ENCODE measurements around the gene EME1. TPM values are rescaled to one million over a fixed set of nuclear protein-coding genes. Genes with fewer than 3 reads are reported as not detected.

EME1 gene
- polyA plus RNA-seq, 1 donor: 3.5 TPM

DNA sequence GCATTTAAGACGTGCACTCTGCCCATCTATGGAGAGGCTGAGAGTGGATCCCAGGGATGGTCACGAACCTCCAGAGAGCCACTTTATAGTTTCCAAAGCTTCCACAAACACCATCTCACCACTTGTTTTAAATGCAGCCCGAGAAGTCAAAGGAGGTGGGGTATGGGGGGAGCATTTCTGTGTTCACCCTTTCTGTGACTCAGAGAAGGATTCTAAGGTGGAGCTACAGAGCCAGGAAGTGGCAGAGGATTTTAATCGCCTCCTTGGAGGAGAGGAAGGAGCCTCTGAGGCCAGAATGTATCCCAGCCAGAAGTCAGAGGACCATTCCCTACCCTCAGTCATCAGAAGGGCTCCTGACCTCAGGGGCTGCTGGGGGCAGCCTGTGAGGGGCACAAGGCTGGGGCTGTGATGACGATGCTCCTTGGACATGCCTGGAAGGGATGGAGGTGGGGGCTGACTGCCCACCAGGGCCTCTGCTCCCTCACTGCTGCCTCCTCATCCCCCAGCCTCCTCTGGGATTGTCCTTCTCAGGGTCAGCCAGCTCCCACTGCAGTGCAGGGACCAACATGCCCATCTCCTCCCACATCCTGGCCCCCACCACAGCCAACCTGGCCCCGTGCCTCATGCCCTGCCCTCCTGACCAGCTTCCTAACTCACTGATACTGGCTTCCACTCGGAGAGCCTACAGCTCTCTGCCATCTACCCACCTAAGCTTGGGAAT lies 24.3 kb upstream of the EME1 start:
- Histone ChIP-seq H3K9me3 (ENCODE audit: control insufficient read depth, low read depth, low read length) (no peaks in the 10 kb centered on the region), H3K4me1 (ENCODE audit: control insufficient read depth, insufficient read depth, low read length) (peaks cover 13% of the 10 kb centered on the region), H3K27ac (ENCODE audit: low read length) (no peak overlapping the region), H3K4me3 (ENCODE audit: low read length) (no peak overlapping the region), H3K27me3 (ENCODE audit: control insufficient read depth, insufficient read depth, low read length) (no peaks in the 10 kb centered on the region), H3K36me3 (ENCODE audit: control insufficient read depth, insufficient read depth, low read length) (peaks cover 18% of the 10 kb centered on the region)
- no CpG with 5 or more reads among the region's 7 CpGs for WGBS (ENCODE audit: insufficient coverage, low lambda C conversion rate)
- no peak for DNase-seq

- H3K4me3 ChIP-seq (ENCODE audit: low read length): no peak overlapping the region
- no CpG with 5 or more reads among the region's 5 CpGs for WGBS (ENCODE audit: insufficient coverage, low lambda C conversion rate)
- no peaks in the 10 kb centered on the region for H3K9me3 ChIP-seq (ENCODE audit: control insufficient read depth, low read depth, low read length)
- H3K36me3 ChIP-seq (ENCODE audit: control insufficient read depth, insufficient read depth, low read length): peaks cover 23% of the 10 kb centered on the region
- no peak for DNase-seq
- H3K27ac ChIP-seq (ENCODE audit: low read length): no peak overlapping the region
- H3K27me3 ChIP-seq (ENCODE audit: control insufficient read depth, insufficient read depth, low read length): no peaks in the 10 kb centered on the region
- peaks cover 13% of the 10 kb centered on the region for H3K4me1 ChIP-seq (ENCODE audit: control insufficient read depth, insufficient read depth, low read length)
These were observed 23.8 kb upstream of the EME1 start for GRCh38 chr17:50349243-50349600.

- H3K36me3 ChIP-seq (ENCODE audit: control insufficient read depth, insufficient read depth, low read length): peaks cover 39% of the 10 kb centered on the region
- H3K27ac ChIP-seq (ENCODE audit: low read length): no peak overlapping the region
- DNase-seq: no peak
- H3K4me3 ChIP-seq (ENCODE audit: low read length): no peak overlapping the region
- H3K4me1 ChIP-seq (ENCODE audit: control insufficient read depth, insufficient read depth, low read length): peaks cover 7% of the 10 kb centered on the region
- no peaks in the 10 kb centered on the region for H3K27me3 ChIP-seq (ENCODE audit: control insufficient read depth, insufficient read depth, low read length)
- no peaks in the 10 kb centered on the region for H3K9me3 ChIP-seq (ENCODE audit: control insufficient read depth, low read depth, low read length)
- WGBS (ENCODE audit: insufficient coverage, low lambda C conversion rate): 100% methylated on average over 1 of the region's 2 CpGs
These were observed 22.3 kb upstream of the EME1 start for GRCh38 chr17:50350733-50351132.

DNA sequence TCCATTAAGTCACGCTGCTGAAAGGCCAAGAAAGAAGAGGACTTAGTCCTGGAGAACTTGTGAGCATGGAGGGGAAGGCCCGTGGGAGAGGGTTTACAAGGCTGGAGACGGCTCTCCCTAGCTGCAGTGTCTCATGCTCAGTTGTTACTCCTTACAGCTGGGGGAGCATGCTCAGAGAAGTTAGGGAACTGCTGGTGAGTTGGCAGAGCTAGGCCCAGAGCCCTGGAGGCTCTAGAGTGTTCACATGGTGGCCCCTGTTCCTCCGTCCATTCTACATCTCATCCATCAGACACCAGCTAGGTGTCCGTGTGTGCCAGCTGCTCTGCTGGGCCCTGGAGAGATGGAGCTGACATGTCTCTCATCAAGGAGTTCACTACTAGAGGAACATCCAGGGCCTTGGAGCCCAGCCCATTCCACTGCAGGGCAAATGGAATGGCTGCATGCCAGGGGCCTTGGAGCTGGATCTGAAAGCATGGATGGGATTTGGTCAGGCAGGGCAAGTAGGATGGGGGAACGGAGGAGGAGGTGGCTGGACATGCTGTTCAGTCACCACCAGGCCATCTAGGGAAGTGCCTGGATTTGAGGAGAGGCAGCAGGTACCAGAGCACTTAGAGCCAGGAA lies 20.8 kb upstream of the EME1 start:
- H3K4me1 ChIP-seq (ENCODE audit: control insufficient read depth, insufficient read depth, low read length): peaks cover 3% of the 10 kb centered on the region
- H3K27ac ChIP-seq (ENCODE audit: low read length): no peak overlapping the region
- H3K4me3 ChIP-seq (ENCODE audit: low read length): no peak overlapping the region
- no CpG with 5 or more reads among the region's 6 CpGs for WGBS (ENCODE audit: insufficient coverage, low lambda C conversion rate)
- H3K27me3 ChIP-seq (ENCODE audit: control insufficient read depth, insufficient read depth, low read length): no peaks in the 10 kb centered on the region
- H3K9me3 ChIP-seq (ENCODE audit: control insufficient read depth, low read depth, low read length): no peaks in the 10 kb centered on the region
- H3K36me3 ChIP-seq (ENCODE audit: control insufficient read depth, insufficient read depth, low read length): peaks cover 53% of the 10 kb centered on the region
- no peak for DNase-seq

GRCh38 chr17:50352693-50353599 lies 20.1 kb upstream of the EME1 start:
- H3K36me3 ChIP-seq (ENCODE audit: control insufficient read depth, insufficient read depth, low read length): peaks cover 60% of the 10 kb centered on the region
- no peak overlapping the region for H3K4me3 ChIP-seq (ENCODE audit: low read length)
- DNase-seq: no peak
- H3K4me1 ChIP-seq (ENCODE audit: control insufficient read depth, insufficient read depth, low read length): no peaks in the 10 kb centered on the region
- no peak overlapping the region for H3K27ac ChIP-seq (ENCODE audit: low read length)
- H3K27me3 ChIP-seq (ENCODE audit: control insufficient read depth, insufficient read depth, low read length): no peaks in the 10 kb centered on the region
- WGBS (ENCODE audit: insufficient coverage, low lambda C conversion rate): no CpG with 5 or more reads among the region's 21 CpGs
- H3K9me3 ChIP-seq (ENCODE audit: control insufficient read depth, low read depth, low read length): no peaks in the 10 kb centered on the region

DNA sequence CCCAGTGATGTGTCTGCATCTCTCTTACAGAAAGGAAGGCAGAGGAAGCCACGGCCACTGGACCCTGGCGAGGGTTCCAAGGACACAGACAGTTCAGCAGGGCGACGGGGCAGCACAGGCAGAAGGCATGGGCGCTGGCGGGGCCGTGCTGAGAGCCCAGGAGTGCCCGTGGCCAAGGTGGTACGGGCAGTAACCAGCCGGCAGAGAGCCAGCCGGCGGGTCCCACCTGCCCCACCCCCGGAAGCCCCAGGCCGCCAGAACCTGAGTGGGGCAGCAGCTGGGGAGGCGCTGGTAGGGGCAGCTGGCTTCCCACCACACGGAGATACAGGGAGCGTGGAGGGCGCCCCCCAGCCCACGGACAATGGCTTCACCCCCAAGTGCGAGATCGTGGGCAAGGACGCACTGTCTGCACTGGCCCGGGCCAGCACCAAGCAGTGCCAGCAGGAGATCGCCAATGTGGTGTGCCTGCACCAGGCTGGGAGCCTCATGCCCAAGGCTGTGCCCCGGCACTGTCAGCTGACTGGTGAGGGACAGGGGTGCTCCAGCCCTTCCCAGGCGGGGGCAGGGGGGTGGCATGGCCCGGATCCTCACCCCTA lies 19.3 kb upstream of the EME1 start:
- Histone ChIP-seq H3K9me3 (ENCODE audit: control insufficient read depth, low read depth, low read length) (peaks cover 3% of the 10 kb centered on the region), H3K36me3 (ENCODE audit: control insufficient read depth, insufficient read depth, low read length) (peaks cover 67% of the 10 kb centered on the region), H3K4me1 (ENCODE audit: control insufficient read depth, insufficient read depth, low read length) (no peaks in the 10 kb centered on the region), H3K27me3 (ENCODE audit: control insufficient read depth, insufficient read depth, low read length) (no peaks in the 10 kb centered on the region), H3K27ac (ENCODE audit: low read length) (no peak overlapping the region), H3K4me3 (ENCODE audit: low read length) (no peak overlapping the region)
- WGBS (ENCODE audit: insufficient coverage, low lambda C conversion rate): no CpG with 5 or more reads among the region's 27 CpGs
- no peak for DNase-seq

- H3K27me3 ChIP-seq (ENCODE audit: control insufficient read depth, insufficient read depth, low read length): no peaks in the 10 kb centered on the region
- H3K4me3 ChIP-seq (ENCODE audit: low read length): no peak overlapping the region
- peaks cover 72% of the 10 kb centered on the region for H3K36me3 ChIP-seq (ENCODE audit: control insufficient read depth, insufficient read depth, low read length)
- no CpG with 5 or more reads among the region's 15 CpGs for WGBS (ENCODE audit: insufficient coverage, low lambda C conversion rate)
- H3K9me3 ChIP-seq (ENCODE audit: control insufficient read depth, low read depth, low read length): peaks cover 3% of the 10 kb centered on the region
- no peaks in the 10 kb centered on the region for H3K4me1 ChIP-seq (ENCODE audit: control insufficient read depth, insufficient read depth, low read length)
- no peak overlapping the region for H3K27ac ChIP-seq (ENCODE audit: low read length)
- no peak for DNase-seq
These were observed 18.8 kb upstream of the EME1 start for GRCh38 chr17:50354198-50354597.

- Histone ChIP-seq H3K4me3 (ENCODE audit: low read length) (no peak overlapping the region), H3K27me3 (ENCODE audit: control insufficient read depth, insufficient read depth, low read length) (no peaks in the 10 kb centered on the region), H3K36me3 (ENCODE audit: control insufficient read depth, insufficient read depth, low read length) (peaks cover 77% of the 10 kb centered on the region), H3K9me3 (ENCODE audit: control insufficient read depth, low read depth, low read length) (peaks cover 3% of the 10 kb centered on the region), H3K4me1 (ENCODE audit: control insufficient read depth, insufficient read depth, low read length) (no peaks in the 10 kb centered on the region), H3K27ac (ENCODE audit: low read length) (no peak overlapping the region)
- WGBS (ENCODE audit: insufficient coverage, low lambda C conversion rate): no CpG with 5 or more reads among the region's 13 CpGs
- DNase-seq: no peak
These were observed 18.3 kb upstream of the EME1 start for GRCh38 chr17:50354776-50355175.

DNA sequence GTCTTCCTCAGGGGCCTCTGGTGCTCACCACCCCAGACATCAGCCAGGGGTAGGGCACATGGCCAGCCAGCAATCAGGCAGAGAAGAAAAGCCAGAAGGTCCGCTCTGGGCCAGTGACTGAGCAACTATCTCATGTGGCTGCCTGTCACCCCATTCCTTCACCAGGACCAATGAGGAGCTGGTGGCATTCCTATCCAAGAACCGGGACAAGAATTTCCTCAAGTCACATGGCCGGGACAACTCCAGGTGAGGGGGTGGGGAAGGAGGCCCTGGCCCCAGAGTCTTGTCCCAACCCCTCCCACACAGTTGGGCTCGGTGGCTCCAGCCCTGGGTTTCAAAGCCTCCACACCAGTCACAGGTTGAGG lies 17.7 kb upstream of the EME1 start:
- WGBS (ENCODE audit: insufficient coverage, low lambda C conversion rate): no CpG with 5 or more reads among the region's 4 CpGs
- Histone ChIP-seq H3K36me3 (ENCODE audit: control insufficient read depth, insufficient read depth, low read length) (peaks cover 83% of the 10 kb centered on the region), H3K4me3 (ENCODE audit: low read length) (no peak overlapping the region), H3K4me1 (ENCODE audit: control insufficient read depth, insufficient read depth, low read length) (no peaks in the 10 kb centered on the region), H3K27ac (ENCODE audit: low read length) (no peak overlapping the region), H3K27me3 (ENCODE audit: control insufficient read depth, insufficient read depth, low read length) (no peaks in the 10 kb centered on the region), H3K9me3 (ENCODE audit: control insufficient read depth, low read depth, low read length) (peaks cover 3% of the 10 kb centered on the region)
- no peak for DNase-seq

DNA sequence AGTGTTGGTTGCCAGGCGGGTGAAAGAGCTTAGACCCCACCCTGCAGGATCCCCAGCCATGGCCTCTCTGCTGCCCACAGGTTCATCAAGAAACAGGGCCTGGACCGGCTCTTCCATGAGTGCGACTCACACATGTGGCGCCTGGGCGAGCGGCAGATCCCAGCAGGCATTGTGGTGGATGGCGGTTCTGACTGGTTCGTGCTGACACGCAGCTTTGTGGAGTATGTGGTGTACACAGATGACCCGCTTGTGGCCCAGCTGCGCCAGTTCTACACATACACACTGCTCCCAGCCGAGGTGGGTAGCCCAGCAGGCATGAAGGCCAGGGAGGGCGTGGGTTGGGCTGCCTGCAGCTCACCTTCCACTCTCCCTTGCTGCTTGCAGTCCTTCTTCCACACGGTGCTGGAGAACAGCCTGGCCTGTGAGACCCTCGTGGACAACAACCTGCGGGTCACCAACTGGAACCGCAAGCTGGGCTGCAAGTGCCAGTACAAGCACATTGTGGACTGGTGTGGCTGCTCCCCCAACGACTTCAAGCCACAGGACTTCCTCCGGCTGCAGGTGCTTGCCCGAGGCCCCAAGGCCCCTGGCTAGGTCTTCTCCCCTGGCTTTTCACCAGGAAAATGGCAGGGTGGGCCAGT lies 17.2 kb upstream of the EME1 start:
- no peak for DNase-seq
- peaks cover 87% of the 10 kb centered on the region for H3K36me3 ChIP-seq (ENCODE audit: control insufficient read depth, insufficient read depth, low read length)
- no peaks in the 10 kb centered on the region for H3K4me1 ChIP-seq (ENCODE audit: control insufficient read depth, insufficient read depth, low read length)
- H3K27ac ChIP-seq (ENCODE audit: low read length): no peak overlapping the region
- no peaks in the 10 kb centered on the region for H3K27me3 ChIP-seq (ENCODE audit: control insufficient read depth, insufficient read depth, low read length)
- peaks cover 3% of the 10 kb centered on the region for H3K9me3 ChIP-seq (ENCODE audit: control insufficient read depth, low read depth, low read length)
- no CpG with 5 or more reads among the region's 20 CpGs for WGBS (ENCODE audit: insufficient coverage, low lambda C conversion rate)
- H3K4me3 ChIP-seq (ENCODE audit: low read length): no peak overlapping the region

All from large intestine (tissue), 3 donors.